GM21786 (cell line): ENCODE results near the gene FNDC3B.
"Not testable (repeated sequence)": the region's sequence is repeated elsewhere in the genome, so short reads cannot be mapped to it uniquely, and the experiment has no call there.

Source experiments
- ATAC-seq: cut with Tn5 transposase; IDR thresholded peaks from one replicate; pipeline ENCODE4 v1.9.1; 2021; ENCODE audit not compliant: unreplicated experiment

FNDC3B gene

GRCh38 chr3:172030181-172030580 is 9.2 kb upstream of the FNDC3B start:
- ATAC-seq, result no peak

- ATAC-seq, result no peak
Observed at GRCh38 chr3:172031996-172032395, 7.4 kb upstream of the FNDC3B start.

- ATAC-seq, result no peak
Observed at GRCh38 chr3:172033396-172033795, 6.0 kb upstream of the FNDC3B start.

- no peak for ATAC-seq
Observed at GRCh38 chr3:172034786-172035685, 4.3 kb upstream of the FNDC3B start.

- no peak for ATAC-seq
Observed at GRCh38 chr3:172036541-172037215, 2.7 kb upstream of the FNDC3B start.

- no peak for ATAC-seq
Observed at GRCh38 chr3:172038798-172039435, 461 bp upstream of the FNDC3B start.

GRCh38 chr3:172040078-172040980 is 951 bp downstream of the FNDC3B start:
- peak; percentile 19 for ATAC-seq

GRCh38 chr3:172040981-172041963 is 1.9 kb downstream of the FNDC3B start:
- ATAC-seq, result no peak

- ATAC-seq, result no peak
Observed at GRCh38 chr3:172042136-172042662, 2.8 kb downstream of the FNDC3B start.

- not testable (repeated sequence) for ATAC-seq
Observed at GRCh38 chr3:172042663-172043179, 3.3 kb downstream of the FNDC3B start.

GRCh38 chr3:172043233-172043632 is 3.9 kb downstream of the FNDC3B start:
- ATAC-seq, result no peak

GRCh38 chr3:172043766-172044165 is 4.4 kb downstream of the FNDC3B start:
- no peak for ATAC-seq

GRCh38 chr3:172044833-172045585 is 5.6 kb downstream of the FNDC3B start:
- no peak for ATAC-seq

GRCh38 chr3:172046268-172046915 is 7.0 kb downstream of the FNDC3B start:
- no peak for ATAC-seq

- no peak for ATAC-seq
Observed at GRCh38 chr3:172047567-172048115, 8.3 kb downstream of the FNDC3B start.

GRCh38 chr3:172048599-172048998 is 9.2 kb downstream of the FNDC3B start:
- no peak for ATAC-seq

- ATAC-seq, result no peak
Observed at GRCh38 chr3:172051310-172051956, 12.1 kb downstream of the FNDC3B start.
